ENCODE data around the gene DTNA.

DTNA gene

GRCh38 chr18:34844072-34844471 is 134.0 kb downstream of the DTNA start:
- no peak for TF ChIP-seq REST (IDR thresholded peaks at IDR 0.05; ENCODE audit: low read depth)
- no peak for TF ChIP-seq NFIC (IDR thresholded peaks at IDR 0.05)
- no peak for TF ChIP-seq TCF12 (IDR thresholded peaks at IDR 0.05; ENCODE audit: low read depth)
- TF ChIP-seq CREB1 (IDR thresholded peaks at IDR 0.05; ENCODE audit: low read depth) = no peak
- TF ChIP-seq YY1 (IDR thresholded peaks at IDR 0.05; ENCODE audit: low read depth) = no peak
- no peak for TF ChIP-seq TAF1 (IDR thresholded peaks at IDR 0.05; ENCODE audit: low read depth)
- no peak for TF ChIP-seq ZBTB7A (IDR thresholded peaks at IDR 0.05; ENCODE audit: low read depth)
- TF ChIP-seq USF1 (IDR thresholded peaks at IDR 0.05) = no peak
- TF ChIP-seq EGR1 (IDR thresholded peaks at IDR 0.05) = no peak
- no peak for TF ChIP-seq TEAD4 (IDR thresholded peaks at IDR 0.05)
- TF ChIP-seq EP300 (IDR thresholded peaks at IDR 0.05; ENCODE audit: borderline replicate concordance) = no peak
- no peak for TF ChIP-seq RAD21 (IDR thresholded peaks at IDR 0.05; ENCODE audit: low read depth)
- TF ChIP-seq CEBPB (IDR thresholded peaks at IDR 0.05) = no peak

- no peak for TF ChIP-seq NFIC (IDR thresholded peaks at IDR 0.05)
- no peak for TF ChIP-seq EP300 (IDR thresholded peaks at IDR 0.05; ENCODE audit: borderline replicate concordance)
- TF ChIP-seq RAD21 (IDR thresholded peaks at IDR 0.05; ENCODE audit: low read depth) = no peak
- no peak for TF ChIP-seq CEBPB (IDR thresholded peaks at IDR 0.05)
- no peak for TF ChIP-seq FOXM1 (IDR thresholded peaks at IDR 0.05; ENCODE audit: borderline replicate concordance, low read depth)
- TF ChIP-seq USF1 (IDR thresholded peaks at IDR 0.05) = no peak
- TF ChIP-seq YY1 (IDR thresholded peaks at IDR 0.05; ENCODE audit: low read depth) = no peak
- no peak for TF ChIP-seq TAF1 (IDR thresholded peaks at IDR 0.05; ENCODE audit: low read depth)
- TF ChIP-seq EGR1 (IDR thresholded peaks at IDR 0.05) = no peak
- no peak for TF ChIP-seq MAX (IDR thresholded peaks at IDR 0.05)
- TF ChIP-seq REST (IDR thresholded peaks at IDR 0.05; ENCODE audit: low read depth) = no peak
- TF ChIP-seq ZBTB7A (IDR thresholded peaks at IDR 0.05; ENCODE audit: low read depth) = no peak
- TF ChIP-seq CREB1 (IDR thresholded peaks at IDR 0.05; ENCODE audit: low read depth) = no peak
- TF ChIP-seq TCF12 (IDR thresholded peaks at IDR 0.05; ENCODE audit: low read depth) = no peak
These were observed 134.8 kb downstream of the DTNA start for GRCh38 chr18:34844732-34845459.

- TF ChIP-seq RAD21 (IDR thresholded peaks at IDR 0.05; ENCODE audit: low read depth) (no peak), MAX (IDR thresholded peaks at IDR 0.05) (no peak), REST (IDR thresholded peaks at IDR 0.05; ENCODE audit: low read depth) (no peak), FOXM1 (IDR thresholded peaks at IDR 0.05; ENCODE audit: borderline replicate concordance, low read depth) (no peak)
These were observed 137.3 kb downstream of the DTNA start for GRCh38 chr18:34847408-34847807.

- no peak for TF ChIP-seq CEBPB (IDR thresholded peaks at IDR 0.05)
- TF ChIP-seq TAF1 (IDR thresholded peaks at IDR 0.05; ENCODE audit: low read depth) = no peak
- TF ChIP-seq YY1 (IDR thresholded peaks at IDR 0.05; ENCODE audit: low read depth) = no peak
These were observed 138.1 kb downstream of the DTNA start for GRCh38 chr18:34848156-34848555.

GRCh38 chr18:34848695-34849094 is 138.6 kb downstream of the DTNA start:
- no peak for TF ChIP-seq FOXM1 (IDR thresholded peaks at IDR 0.05; ENCODE audit: borderline replicate concordance, low read depth)
- TF ChIP-seq TCF12 (IDR thresholded peaks at IDR 0.05; ENCODE audit: low read depth) = no peak
- TF ChIP-seq TAF1 (IDR thresholded peaks at IDR 0.05; ENCODE audit: low read depth) = no peak
- no peak for TF ChIP-seq REST (IDR thresholded peaks at IDR 0.05; ENCODE audit: low read depth)
- no peak for TF ChIP-seq USF1 (IDR thresholded peaks at IDR 0.05)
- no peak for TF ChIP-seq ZBTB7A (IDR thresholded peaks at IDR 0.05; ENCODE audit: low read depth)
- no peak for TF ChIP-seq YY1 (IDR thresholded peaks at IDR 0.05; ENCODE audit: low read depth)
- no peak for TF ChIP-seq EGR1 (IDR thresholded peaks at IDR 0.05)
- no peak for TF ChIP-seq NFIC (IDR thresholded peaks at IDR 0.05)
- no peak for TF ChIP-seq MAX (IDR thresholded peaks at IDR 0.05)
- no peak for TF ChIP-seq EP300 (IDR thresholded peaks at IDR 0.05; ENCODE audit: borderline replicate concordance)
- TF ChIP-seq TEAD4 (IDR thresholded peaks at IDR 0.05) = no peak
- TF ChIP-seq CREB1 (IDR thresholded peaks at IDR 0.05; ENCODE audit: low read depth) = no peak
- TF ChIP-seq CEBPB (IDR thresholded peaks at IDR 0.05) = no peak
- TF ChIP-seq RAD21 (IDR thresholded peaks at IDR 0.05; ENCODE audit: low read depth) = no peak
